GM13977 (cell line): ENCODE results near the gene CYB561.

Experiments used
- DNase-seq: peaks from one replicate; pipeline ENCODE4 v3.0.0; 2012; ENCODE audit warnings: low spot score
- in situ Hi-C: fragments of 300-500 bp; cut with MboI; formaldehyde crosslinking; loops from one replicate; pipeline ENCODE4 v1.12.0; 2022; ENCODE audit warnings: low sequenced_read_pairs, low pct_unique_long_range_greater_than_20kb, mixed read lengths, inconsistent platforms; ENCODE audit not compliant: unreplicated experiment
- TF ChIP-seq, protein P1 (sequence below): IDR thresholded peaks from 2 replicates; pipeline ENCODE4 v1.5.1; 2012; ENCODE audit warnings: mild to moderate bottlenecking, control low read depth; ENCODE audit not compliant: insufficient read depth; ENCODE audit errors: extremely low read depth, missing control alignments

CYB561 gene

DNA sequence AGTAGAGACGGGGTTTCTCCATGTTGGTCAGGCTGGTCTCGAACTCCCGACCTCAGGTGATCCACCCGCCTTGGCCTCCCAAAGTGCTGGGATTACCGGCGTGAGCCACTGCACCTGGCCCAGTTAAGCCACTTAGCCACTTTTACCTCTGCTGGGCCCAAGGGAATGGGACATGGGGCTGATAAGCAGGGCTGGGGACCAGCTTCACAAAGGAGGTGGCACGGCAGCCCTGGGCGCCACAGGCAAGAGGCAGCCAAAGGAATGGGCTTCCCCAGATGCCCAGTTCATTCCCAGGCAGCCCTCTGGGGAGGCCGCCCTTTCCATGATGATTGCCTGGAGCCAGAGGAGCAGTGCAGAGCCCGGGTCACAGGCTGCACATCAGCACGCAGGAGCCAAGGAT, 5.0 kb upstream of the CYB561 start:
- DNase-seq: no peak
- in situ Hi-C loops: no loop called here
- TF ChIP-seq, protein P1, sequence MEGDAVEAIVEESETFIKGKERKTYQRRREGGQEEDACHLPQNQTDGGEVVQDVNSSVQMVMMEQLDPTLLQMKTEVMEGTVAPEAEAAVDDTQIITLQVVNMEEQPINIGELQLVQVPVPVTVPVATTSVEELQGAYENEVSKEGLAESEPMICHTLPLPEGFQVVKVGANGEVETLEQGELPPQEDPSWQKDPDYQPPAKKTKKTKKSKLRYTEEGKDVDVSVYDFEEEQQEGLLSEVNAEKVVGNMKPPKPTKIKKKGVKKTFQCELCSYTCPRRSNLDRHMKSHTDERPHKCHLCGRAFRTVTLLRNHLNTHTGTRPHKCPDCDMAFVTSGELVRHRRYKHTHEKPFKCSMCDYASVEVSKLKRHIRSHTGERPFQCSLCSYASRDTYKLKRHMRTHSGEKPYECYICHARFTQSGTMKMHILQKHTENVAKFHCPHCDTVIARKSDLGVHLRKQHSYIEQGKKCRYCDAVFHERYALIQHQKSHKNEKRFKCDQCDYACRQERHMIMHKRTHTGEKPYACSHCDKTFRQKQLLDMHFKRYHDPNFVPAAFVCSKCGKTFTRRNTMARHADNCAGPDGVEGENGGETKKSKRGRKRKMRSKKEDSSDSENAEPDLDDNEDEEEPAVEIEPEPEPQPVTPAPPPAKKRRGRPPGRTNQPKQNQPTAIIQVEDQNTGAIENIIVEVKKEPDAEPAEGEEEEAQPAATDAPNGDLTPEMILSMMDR: no peak

DNA sequence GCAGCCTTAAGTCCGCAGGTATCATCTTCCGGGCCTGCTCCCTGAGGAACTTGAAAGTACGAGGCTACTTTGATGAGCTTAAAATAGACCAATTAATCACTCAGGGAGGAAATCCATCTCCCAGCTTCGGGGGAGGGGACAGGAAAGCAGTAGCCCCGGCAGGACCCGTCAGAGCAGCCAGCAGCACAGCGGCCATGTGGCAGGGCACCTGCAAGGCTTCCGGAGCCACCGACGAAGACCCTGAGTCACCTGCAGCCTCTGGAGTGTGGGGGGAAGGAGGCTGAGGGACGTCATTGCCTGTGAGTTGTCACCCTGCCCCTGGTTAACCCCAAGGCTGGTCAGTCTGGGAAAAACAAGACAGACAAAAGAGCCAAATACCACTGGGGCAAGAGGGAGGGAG, 4.4 kb upstream of the CYB561 start:
- no peak for DNase-seq
- in situ Hi-C loops: no loop called here
- TF ChIP-seq, protein P1: no peak

DNA sequence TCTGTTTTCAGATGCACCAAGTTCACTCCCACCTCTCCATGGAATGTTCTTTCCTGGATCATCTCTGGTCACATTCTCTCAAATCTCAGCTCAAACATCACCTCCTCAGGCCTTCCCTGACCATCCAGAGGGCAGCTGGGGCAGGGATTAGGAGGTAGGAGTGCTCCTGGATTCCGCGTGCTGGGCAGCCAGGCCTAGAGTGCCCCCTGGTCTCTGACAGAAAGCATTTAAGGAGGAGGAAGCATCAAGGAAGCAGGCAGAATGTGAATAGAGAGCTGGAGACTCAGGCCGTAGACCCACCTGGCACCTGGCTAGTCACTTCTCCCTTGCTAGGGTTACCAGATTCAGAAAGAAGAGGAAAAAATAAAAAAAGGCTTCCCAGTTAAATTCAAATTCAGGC, 2.5 kb upstream of the CYB561 start:
- in situ Hi-C loops: loop anchor here (25.0 kb wide), 1 partner anchor 389 kb away; the partner anchor contains the start of genes FTSJ3, PSMC5 and SMARCD2
- DNase-seq: no peak
- TF ChIP-seq, protein P1: no peak

DNA sequence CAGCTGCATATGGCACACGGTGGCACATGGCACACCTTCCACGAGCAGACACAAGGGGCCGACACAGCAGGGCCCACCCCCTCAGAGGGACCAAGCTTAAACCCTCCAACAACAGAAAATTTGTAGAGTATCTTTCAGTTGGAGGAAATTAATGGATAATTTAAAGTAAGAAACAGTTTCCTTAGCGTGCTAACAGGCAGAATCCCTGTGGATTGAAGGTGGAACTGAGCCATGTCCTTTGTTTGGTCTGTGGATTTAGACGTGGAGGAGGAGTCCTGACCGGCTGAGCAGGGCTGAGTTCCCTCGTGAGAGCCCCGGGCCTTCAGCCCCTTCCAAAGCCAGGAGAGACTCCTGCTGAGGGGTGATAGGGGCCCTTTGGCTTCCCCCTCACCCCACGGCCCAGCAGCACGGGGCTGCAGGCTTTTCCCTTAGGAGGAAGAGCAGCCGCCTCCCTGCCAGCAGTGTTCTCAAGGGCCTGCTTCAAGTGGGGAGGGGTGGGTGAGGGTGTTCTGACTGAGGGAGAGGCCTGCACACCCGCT, 1.4 kb upstream of the CYB561 start:
- no peak for DNase-seq
- in situ Hi-C loops: loop anchor here (25.0 kb wide), 1 partner anchor 390 kb away; the partner anchor contains the start of genes FTSJ3, PSMC5 and SMARCD2
- TF ChIP-seq, protein P1: no peak

DNA sequence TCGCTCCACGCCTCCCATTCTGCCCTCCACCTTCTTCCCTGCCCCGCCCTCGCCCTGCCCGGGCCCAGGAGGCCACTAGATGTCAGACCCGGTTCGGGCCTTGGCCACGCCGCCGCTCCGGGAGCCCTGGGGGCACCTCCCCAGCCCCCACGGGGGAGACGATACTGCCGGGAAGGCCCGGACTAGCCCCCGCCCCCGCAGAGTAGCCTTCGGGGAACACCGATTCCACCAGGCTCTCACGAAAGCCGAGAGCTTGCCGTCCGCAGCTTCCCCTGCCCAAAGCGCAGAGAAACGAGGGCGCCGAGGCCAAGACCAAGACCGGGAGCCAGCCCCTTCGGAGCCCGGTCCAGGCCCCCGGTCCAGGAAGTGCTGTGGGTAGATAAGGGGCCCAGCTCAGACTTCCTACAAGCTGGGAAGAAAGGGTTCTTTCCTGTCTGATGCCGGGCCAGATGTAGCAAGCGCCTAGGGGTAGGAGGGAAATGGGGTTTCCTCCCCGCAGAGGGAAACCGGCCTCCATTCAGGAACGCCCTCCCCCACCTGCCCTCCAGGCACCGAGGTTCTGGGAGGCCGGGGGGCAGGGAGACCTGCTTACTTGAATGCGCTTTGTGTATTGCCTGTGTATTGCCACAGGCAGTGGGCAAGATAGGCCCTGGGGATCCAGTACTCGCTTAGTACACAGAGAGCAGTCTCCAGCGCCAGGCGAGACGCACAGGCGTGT, 806 bp upstream of the CYB561 start:
- in situ Hi-C loops: loop anchor here (25.0 kb wide), 1 partner anchor 390 kb away; the partner anchor contains the start of genes FTSJ3, PSMC5 and SMARCD2
- DNase-seq: peak; percentile 84
- TF ChIP-seq, protein P1: peak; percentile 27

DNA sequence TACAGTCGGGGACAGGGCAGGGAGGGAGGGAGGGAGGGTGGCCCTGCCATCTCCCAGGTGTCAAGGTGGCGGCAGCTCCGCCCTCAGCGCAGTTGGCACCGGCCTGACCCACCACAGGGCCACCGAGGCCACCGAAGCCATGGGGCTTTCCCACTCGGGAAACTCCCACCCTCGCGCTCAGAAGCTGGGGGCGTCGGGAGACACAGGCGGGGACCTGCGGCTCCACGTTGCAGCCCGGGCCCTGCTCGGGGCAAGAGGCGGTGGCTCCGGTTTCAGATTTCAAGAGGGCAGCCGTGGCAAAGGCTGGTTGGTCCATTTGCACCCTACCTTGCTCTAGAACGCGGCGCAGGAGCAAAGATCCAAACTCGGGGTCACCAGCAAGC, 544 bp downstream of the CYB561 start:
- in situ Hi-C loops: loop anchor here (25.0 kb wide), 1 partner anchor 392 kb away; the partner anchor contains the start of genes FTSJ3, PSMC5 and SMARCD2
- TF ChIP-seq, protein P1: no peak
- DNase-seq: peak; percentile 78
